ENCODE results near the gene MED16.
"Not testable (repeated sequence)": the region's sequence is repeated elsewhere in the genome, so short reads cannot be mapped to it uniquely, and the experiment has no call there.

The MED16 gene

DNA sequence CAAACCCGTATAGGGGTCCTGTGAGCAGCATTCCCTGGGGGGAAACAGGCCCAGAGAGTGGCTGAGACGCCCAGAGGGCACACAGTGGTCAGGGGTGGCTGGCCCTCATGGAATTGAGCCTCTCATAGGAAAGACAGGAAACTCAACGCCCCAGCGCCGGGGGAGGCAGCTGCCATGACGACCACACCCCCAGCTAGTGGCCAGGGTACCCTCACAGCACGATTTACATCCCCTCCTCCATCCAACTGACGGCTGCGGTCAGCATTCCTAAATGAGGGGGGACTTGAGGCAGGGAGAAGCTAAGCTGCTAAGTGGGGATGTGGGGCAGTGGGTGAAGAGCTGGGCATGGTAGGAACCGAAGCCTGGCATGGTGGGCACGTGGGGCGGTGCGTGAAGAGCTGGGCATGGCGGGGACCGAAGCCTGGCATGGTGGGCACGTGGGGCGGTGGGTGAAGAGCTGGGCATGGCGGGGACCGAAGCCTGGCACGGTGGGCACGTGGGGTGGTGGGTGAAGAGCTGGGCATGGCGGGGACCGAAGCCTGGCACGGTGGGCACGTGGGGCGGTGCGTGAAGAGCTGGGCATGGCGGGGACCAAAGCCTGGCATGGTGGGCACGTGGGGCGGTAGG lies 10.0 kb downstream of the MED16 start:
- Histone ChIP-seq H3K9me3 (no peaks in the 10 kb centered on the region), H3K4me3 (ENCODE audit: low read depth in 1 of 2, low read length in 1 of 2) (no peak overlapping the region), H3K27ac (no peak overlapping the region), H3K4me1 (ENCODE audit: control insufficient read depth in 1 of 2, insufficient read depth in 1 of 2, low read depth in 1 of 2, low read length in 1 of 2) (no peaks in the 10 kb centered on the region), H3K27me3 (no peaks in the 10 kb centered on the region), H3K36me3 (peaks cover 93% of the 10 kb centered on the region)
- TF ChIP-seq, protein P1, sequence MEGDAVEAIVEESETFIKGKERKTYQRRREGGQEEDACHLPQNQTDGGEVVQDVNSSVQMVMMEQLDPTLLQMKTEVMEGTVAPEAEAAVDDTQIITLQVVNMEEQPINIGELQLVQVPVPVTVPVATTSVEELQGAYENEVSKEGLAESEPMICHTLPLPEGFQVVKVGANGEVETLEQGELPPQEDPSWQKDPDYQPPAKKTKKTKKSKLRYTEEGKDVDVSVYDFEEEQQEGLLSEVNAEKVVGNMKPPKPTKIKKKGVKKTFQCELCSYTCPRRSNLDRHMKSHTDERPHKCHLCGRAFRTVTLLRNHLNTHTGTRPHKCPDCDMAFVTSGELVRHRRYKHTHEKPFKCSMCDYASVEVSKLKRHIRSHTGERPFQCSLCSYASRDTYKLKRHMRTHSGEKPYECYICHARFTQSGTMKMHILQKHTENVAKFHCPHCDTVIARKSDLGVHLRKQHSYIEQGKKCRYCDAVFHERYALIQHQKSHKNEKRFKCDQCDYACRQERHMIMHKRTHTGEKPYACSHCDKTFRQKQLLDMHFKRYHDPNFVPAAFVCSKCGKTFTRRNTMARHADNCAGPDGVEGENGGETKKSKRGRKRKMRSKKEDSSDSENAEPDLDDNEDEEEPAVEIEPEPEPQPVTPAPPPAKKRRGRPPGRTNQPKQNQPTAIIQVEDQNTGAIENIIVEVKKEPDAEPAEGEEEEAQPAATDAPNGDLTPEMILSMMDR (IDR thresholded peaks at IDR 0.05), result no peak

DNA sequence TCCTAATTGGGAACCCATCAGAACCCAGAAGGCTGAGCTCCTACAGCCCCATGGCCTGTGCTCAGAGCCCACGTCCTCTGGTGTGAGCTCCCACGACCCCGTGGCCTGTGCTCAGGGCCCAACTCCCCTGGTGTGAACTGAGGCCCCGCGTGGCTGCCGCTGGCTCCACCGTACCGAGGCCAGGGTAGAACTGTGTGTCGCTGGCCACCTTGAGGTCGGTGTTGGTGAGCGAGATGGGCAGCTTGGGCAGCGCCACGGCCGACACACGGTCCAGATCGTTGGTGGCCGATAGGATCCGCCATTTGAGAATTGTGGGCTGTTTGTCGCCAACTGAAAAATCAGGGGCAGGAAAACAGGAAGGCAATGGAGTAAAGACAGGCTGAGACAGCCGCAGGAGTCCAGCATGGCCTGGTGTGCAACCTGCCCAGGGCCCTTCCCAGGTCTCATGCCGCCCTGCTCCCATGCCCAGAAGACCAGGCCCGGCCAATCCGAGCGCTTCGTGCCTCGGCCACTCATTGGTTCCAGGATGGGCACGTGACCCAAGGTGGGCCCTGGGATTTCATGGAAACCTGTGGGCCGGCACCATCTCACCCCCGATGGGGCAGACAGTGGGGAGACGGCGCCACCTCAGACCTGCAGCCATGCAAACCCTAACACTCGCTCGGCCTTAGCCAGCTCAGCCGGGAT lies 11.5 kb downstream of the MED16 start:
- Histone ChIP-seq H3K9me3 (no peaks in the 10 kb centered on the region), H3K4me1 (ENCODE audit: control insufficient read depth in 1 of 2, insufficient read depth in 1 of 2, low read depth in 1 of 2, low read length in 1 of 2) (no peaks in the 10 kb centered on the region), H3K27me3 (no peaks in the 10 kb centered on the region), H3K27ac (no peak overlapping the region), H3K4me3 (ENCODE audit: low read depth in 1 of 2, low read length in 1 of 2) (no peak overlapping the region), H3K36me3 (peaks cover 88% of the 10 kb centered on the region)
- TF ChIP-seq, protein P1 (IDR thresholded peaks at IDR 0.05), result no peak

DNA sequence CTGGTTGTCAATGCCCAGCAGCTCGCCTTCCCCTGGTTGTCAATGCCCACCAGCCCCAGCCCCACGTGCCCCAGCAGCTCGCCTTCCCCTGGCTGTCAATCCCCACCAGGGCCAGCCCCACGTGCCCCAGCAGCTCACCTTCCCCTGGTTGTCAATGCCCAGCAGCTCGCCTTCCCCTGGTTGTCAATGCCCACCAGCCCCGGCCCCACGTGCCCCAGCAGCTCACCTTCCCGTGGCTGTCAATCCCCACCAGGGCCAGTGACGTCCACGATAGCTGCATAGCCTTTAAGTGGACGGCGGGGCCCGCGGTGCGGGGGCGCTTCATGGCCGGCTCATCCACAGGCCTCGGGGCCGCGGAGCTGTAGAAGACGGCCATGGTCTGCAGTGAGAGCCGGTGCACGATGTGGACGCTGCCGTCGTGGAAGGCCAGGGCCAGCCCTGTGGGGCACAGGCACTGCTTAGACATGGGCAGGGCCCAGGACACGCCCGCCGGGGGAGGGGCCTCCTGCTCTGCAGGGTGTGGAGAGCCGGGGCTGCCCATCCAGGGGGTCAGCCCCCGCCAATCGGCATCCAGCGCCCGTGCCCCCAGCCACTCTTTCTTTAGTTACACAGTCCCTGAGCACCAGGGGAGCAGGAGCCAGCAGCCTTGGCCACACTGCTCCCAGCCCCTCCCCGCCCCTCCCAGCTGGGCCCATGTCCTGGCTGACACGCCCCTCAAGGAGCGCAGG lies 13.1 kb downstream of the MED16 start:
- no peak overlapping the region for H3K27ac ChIP-seq
- no peaks in the 10 kb centered on the region for H3K4me1 ChIP-seq (ENCODE audit: control insufficient read depth in 1 of 2, insufficient read depth in 1 of 2, low read depth in 1 of 2, low read length in 1 of 2)
- H3K9me3 ChIP-seq, result no peaks in the 10 kb centered on the region
- no peak overlapping the region for H3K4me3 ChIP-seq (ENCODE audit: low read depth in 1 of 2, low read length in 1 of 2)
- no peaks in the 10 kb centered on the region for H3K27me3 ChIP-seq
- TF ChIP-seq, protein P1 (IDR thresholded peaks at IDR 0.05), result no peak
- H3K36me3 ChIP-seq, result peaks cover 88% of the 10 kb centered on the region

DNA sequence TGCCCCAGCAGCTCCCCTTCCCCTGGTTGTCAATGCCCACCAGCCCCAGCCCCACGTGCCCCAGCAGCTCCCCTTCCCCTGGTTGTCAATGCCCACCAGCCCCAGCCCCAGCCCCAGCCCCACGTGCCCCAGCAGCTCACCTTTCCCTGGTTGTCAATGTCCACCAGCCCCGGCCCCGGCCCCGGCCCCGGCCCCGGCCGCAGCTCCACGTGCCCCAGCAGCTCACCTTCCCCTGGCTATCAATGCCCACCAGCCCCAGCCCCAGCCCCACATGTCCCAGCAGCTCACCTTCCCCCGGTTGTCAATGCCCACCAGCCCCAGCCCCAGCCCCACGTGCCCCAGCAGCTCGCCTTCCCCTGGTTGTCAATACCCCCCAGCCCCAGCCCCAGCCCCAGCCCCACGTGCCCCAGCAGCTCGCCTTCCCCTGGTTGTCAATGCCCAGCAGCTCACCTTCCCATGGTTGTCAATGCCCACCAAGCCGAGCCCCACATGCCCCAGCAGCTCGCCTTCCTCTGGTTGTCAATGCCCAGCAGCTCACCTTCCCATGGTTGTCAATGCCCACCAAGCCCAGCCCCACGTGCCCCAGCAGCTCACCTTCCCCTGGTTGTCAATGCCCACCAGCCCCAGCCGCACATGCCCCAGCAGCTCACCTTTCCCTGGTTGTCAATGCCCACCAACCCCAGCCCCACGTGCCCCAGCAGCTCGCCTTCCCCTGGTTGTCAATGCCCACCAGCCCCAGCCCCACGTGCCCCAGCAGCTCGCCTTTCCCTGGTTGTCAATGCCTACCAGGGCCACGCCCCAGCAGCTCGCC lies 14.0 kb downstream of the MED16 start:
- not testable (repeated sequence) for H3K4me3 ChIP-seq (ENCODE audit: low read depth in 1 of 2, low read length in 1 of 2); H3K27ac ChIP-seq; H3K9me3 ChIP-seq; H3K27me3 ChIP-seq; H3K4me1 ChIP-seq (ENCODE audit: control insufficient read depth in 1 of 2, insufficient read depth in 1 of 2, low read depth in 1 of 2, low read length in 1 of 2)
- peaks cover 85% of the 10 kb centered on the region for H3K36me3 ChIP-seq

DNA sequence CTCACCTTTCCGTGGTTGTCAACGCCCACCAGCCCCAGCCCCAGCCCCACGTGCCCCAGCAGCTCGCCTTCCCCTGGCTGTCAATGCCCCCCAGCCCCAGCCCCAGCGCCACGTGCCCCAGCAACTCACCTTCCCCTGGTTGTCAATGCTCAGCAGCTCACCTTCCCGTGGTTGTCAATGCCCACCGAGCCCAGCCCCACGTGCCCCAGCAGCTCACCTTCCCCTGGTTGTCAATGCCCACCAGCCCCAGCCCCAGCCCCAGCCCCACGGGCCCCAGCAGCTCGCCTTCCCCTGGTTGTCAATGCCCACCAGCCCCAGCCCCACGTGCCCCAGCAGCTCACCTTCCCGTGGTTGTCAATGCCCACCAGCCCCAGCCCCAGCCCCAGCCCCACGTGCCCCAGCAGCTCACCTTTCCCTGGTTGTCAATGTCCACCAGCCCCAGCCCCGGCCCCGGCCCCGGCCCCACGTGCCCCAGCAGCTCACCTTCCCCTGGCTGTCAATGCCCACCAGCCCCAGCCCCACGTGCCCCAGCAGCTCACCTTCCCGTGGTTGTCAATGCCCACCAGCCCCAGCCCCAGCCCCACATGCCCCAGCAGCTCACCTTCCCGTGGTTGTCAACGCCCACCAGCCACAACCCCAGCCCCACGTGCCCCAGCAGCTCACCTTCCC lies 14.9 kb downstream of the MED16 start:
- H3K27me3 ChIP-seq; H3K4me1 ChIP-seq (ENCODE audit: control insufficient read depth in 1 of 2, insufficient read depth in 1 of 2, low read depth in 1 of 2, low read length in 1 of 2); H3K27ac ChIP-seq; H3K4me3 ChIP-seq (ENCODE audit: low read depth in 1 of 2, low read length in 1 of 2); H3K9me3 ChIP-seq: not testable (repeated sequence)
- H3K36me3 ChIP-seq, result peaks cover 82% of the 10 kb centered on the region

DNA sequence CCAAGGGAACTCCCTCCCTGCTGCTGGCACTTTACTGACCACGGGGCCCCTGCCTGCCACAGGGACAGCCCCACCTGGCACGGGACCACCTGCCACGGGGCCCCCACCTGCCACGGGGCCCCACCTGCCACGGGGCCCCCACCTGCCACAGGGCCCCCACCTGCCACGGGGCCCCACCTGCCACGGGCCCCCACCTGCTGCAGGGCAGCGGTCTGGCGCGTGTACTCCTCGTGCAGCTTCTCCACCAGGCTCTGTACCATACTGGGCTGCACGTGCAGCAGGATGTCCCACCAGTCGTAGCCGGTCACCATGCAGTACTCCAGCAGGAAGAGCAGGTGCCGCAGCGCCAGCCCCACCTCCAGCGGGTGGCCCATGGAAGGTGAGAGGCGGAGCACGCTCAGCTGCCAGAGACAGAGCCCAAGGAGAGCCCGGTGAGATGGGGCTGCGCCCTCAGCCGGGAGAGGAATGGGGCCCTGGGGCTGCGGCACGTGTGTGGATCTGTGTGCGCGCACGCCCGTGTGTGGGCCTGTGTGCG lies 16.1 kb downstream of the MED16 start:
- H3K36me3 ChIP-seq, result peaks cover 70% of the 10 kb centered on the region
- TF ChIP-seq, protein P1 (IDR thresholded peaks at IDR 0.05), result no peak
- no peaks in the 10 kb centered on the region for H3K27me3 ChIP-seq
- peaks cover 6 to 9% of the 10 kb centered on the region in 2 experiments for H3K4me1 ChIP-seq (ENCODE audit: control insufficient read depth in 1 of 2, insufficient read depth in 1 of 2, low read depth in 1 of 2, low read length in 1 of 2)
- H3K4me3 ChIP-seq (ENCODE audit: low read depth in 1 of 2, low read length in 1 of 2), result no peak overlapping the region
- no peaks in the 10 kb centered on the region for H3K9me3 ChIP-seq
- no peak overlapping the region for H3K27ac ChIP-seq

All from neutrophil (primary cell).